K562 (cell line): ENCODE data around the gene CBL. TPM values are rescaled to one million over a fixed set of nuclear protein-coding genes. Genes with fewer than 3 reads are reported as not detected.
A peak's percentile ranks its signal among the peaks of the same experiment; 100 is the strongest.

Experiments used
- ARID3A ChIP-seq: IDR thresholded peaks from 2 replicates; pipeline ENCODE4 v1.6.1; 2012; ENCODE audit warnings: low read depth, low read length, improper control_type of control experiment, borderline replicate concordance
- CREB5 ChIP-seq: fragments of 250-450 bp; sonication (Bioruptor Pico); IDR thresholded peaks from 2 replicates; pipeline ENCODE4 v1.5.0; 2020; ENCODE audit warnings: mild to moderate bottlenecking
- HMBOX1 ChIP-seq: sonication (generic); IDR thresholded peaks from 2 replicates; pipeline ENCODE4 v1.6.1; 2016
- IRF1 ChIP-seq: sonication (generic); formaldehyde crosslinking; IDR thresholded peaks from 2 replicates; pipeline ENCODE4 v1.8.0; 2022; ENCODE audit warnings: missing genetic modification reagents, mild to moderate bottlenecking, borderline replicate concordance
- MAFG ChIP-seq: fragments of 450-650 bp; conservative IDR thresholded peaks from 2 replicates; pipeline ENCODE4 v1.6.1; 2016; ENCODE audit warnings: missing genetic modification characterization, missing compliant biosample characterization
- PTTG1 ChIP-seq: fragments of 450-650 bp; IDR thresholded peaks from 2 replicates; pipeline ENCODE4 v1.6.1; 2016; ENCODE audit warnings: low read depth, mild to moderate bottlenecking, missing genetic modification characterization, missing compliant biosample characterization
- TCFL5 ChIP-seq: fragments of 250-450 bp; sonication (Bioruptor Pico); conservative IDR thresholded peaks from 2 replicates; pipeline ENCODE4 v1.6.1; 2021; ENCODE audit warnings: mild to moderate bottlenecking, moderate library complexity, matching md5 sums
- USF1 ChIP-seq: sonication (generic); formaldehyde crosslinking; IDR thresholded peaks from 2 replicates; pipeline ENCODE4 v1.9.0; 2022; ENCODE audit warnings: mild to moderate bottlenecking, missing genetic modification reagents
- VEZF1 ChIP-seq: fragments of 200-800 bp; sonication (Bioruptor generic); IDR thresholded peaks from 2 replicates; pipeline ENCODE4 v1.6.1; 2017; ENCODE audit warnings: missing genetic modification characterization, missing compliant biosample characterization
- ZBTB26 ChIP-seq: fragments of 450-650 bp; formaldehyde crosslinking; IDR thresholded peaks from 2 replicates; pipeline ENCODE4 v1.4.0; 2022; ENCODE audit warnings: missing genetic modification characterization
- ZC3H8 ChIP-seq: fragments of 450-650 bp; IDR thresholded peaks from 2 replicates; pipeline ENCODE4 v1.6.1; 2017
- ZNF609 ChIP-seq: sonication (generic); formaldehyde crosslinking; IDR thresholded peaks from 2 replicates; pipeline ENCODE4 v1.8.1; 2023; ENCODE audit warnings: missing genetic modification reagents, mild to moderate bottlenecking, borderline replicate concordance
- polyA plus RNA-seq, 8 experiments: library from polyadenylated mRNA; depleted of rRNA in 4 of 8; stranded (reverse) in 5 of 8; unstranded in 3 of 8; fragments of >200 nt; fragmentation: Nextera tagmentation in 2 of 8; fragmentation: Illumina TruSeq in 1 of 8; extraction: Ambion mirVana in 2 of 8; extraction: Trizol in 1 of 8; gene quantifications; 2 replicates each; pipeline versions ENCODE4 v1.2.1 to v1.2.3, GENCODE V29; 2011 to 2014; ENCODE audit warnings: inconsistent platforms in 1 of 8, missing spikeins in 1 of 8
- total RNA-seq, 7 experiments: library from RNA; depleted of rRNA in 6 of 7; stranded (reverse); fragments of >200 nt in 6 of 7; fragmentation: Illumina TruSeq in 2 of 7; extraction: Trizol in 2 of 7; gene quantifications; 2 replicates each; pipeline versions ENCODE4 v1.2.1 to v1.2.3, GENCODE V29; 2011 to 2021; ENCODE audit warnings: low replicate concordance in 1 of 7

Gene CBL
- total and polyA plus RNA-seq, 9 of the 15 experiments (the other 6 are each of a cell fraction or from before 2014, with no cell fraction given), result 3.2 to 24.9 (median 9.9) TPM

GRCh38 chr11:119262668-119263351 lies 56.7 kb downstream of the CBL start (continued):
- TF ChIP-seq USF1 (CRISPR knock-in tag) (no peak), TCFL5 (CRISPR knock-in tag) (no peak), VEZF1 (no peak), ARID3A (0 out of 2 replicates have a peak, but pooled peaks have one; percentile 35), CREB5 (CRISPR knock-in tag) (no peak), IRF1 (CRISPR knock-in tag) (no peak), ZBTB26 (no peak), ZNF609 (CRISPR knock-in tag) (no peak), MAFG (tag) (no peak), PTTG1 (tag) (no peak), HMBOX1 (peak; percentile 56; the same call in 1 of the 2 replicates), ZC3H8 (no peak)
